ENCODE results near the gene UNKL.

UNKL gene

GRCh38 chr16:1322407-1322806, 92.1 kb downstream of the UNKL start:
- DNase-seq = no peak

DNA sequence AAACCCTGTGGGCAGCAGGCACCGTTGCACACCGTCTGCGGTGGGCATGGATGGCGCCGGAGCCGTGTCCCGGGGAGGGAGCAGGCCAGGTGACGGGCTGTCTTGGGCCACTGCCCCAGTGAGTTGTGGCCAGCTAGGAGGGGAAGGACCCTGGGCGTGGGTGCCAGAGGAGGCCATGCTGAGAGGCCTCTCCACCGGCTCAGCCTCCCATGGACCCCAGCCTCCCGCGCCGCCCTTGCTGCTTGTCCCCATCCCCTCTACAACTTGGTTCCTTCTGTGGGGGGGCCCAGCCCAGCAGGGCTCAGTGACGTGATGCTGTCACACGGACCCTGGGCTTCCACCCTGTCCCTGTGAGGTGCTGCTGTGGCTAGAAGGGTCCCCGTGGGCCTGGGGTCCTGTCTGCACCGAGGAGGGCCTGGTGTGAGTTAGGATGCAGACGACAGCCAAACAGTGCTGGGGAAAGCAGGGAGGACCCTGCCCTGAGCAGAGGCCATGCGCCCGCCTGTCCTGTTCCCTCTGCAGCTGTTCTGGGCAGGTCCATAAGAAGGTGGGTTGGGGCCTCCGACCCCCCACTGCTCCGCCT, 93.8 kb downstream of the UNKL start:
- no peak for DNase-seq

GRCh38 chr16:1320097-1320496, 94.4 kb downstream of the UNKL start:
- no peak for DNase-seq

DNA sequence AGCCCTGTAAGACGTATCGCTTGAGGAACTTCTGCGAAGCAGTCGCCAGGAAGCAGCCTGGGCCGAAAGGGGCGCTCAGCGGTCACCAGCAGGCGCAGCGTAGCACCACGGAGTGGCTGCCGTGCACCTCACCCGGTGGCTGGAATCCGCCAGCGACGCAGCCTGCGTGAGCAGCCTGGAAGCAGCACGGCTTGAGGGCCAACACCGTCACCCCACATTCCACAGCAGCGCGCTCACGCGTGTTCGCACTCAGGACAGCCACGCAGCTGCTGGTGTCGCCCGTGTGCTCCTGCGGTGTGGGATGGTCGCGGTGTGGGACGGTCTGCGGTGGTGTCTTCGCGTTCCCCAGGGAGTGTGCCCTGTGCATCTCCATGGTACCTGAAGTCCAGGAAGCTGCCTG, 95.5 kb downstream of the UNKL start:
- DNase-seq = no peak

DNA sequence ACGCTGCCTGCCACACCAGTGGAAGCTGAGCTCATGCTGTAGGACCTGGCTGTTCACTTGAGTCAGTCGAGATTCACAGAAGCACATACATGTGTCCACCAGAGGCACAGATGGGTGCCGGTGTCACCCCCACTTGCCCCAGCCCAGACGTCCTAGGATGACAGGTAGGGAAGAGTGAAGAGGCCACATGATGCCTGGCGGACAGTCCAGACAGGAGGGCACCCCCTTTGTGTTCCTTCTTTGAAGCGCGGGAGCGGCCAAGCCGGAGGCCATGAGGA, 96.3 kb downstream of the UNKL start:
- no peak for DNase-seq

GRCh38 chr16:1317479-1318267, 96.8 kb downstream of the UNKL start:
- no peak for DNase-seq

GRCh38 chr16:1316033-1316405, 98.5 kb downstream of the UNKL start:
- no peak for DNase-seq

- no peak for DNase-seq
Measured at GRCh38 chr16:1315081-1316032, 99.1 kb downstream of the UNKL start.

GRCh38 chr16:1314399-1315068, 100.0 kb downstream of the UNKL start:
- DNase-seq = no peak

- no peak for DNase-seq
Measured at GRCh38 chr16:1313721-1314369, 100.7 kb downstream of the UNKL start.

All from EL (cell line).